ENCODE results near the gene NHERF1. TPM values are rescaled to one million over a fixed set of nuclear protein-coding genes. Genes with fewer than 3 reads are reported as not detected.

NHERF1 gene
- total and polyA plus RNA-seq, 2 of the 4 experiments (the other 2 are of a cell fraction): 3.8 to 11.8 TPM

DNA sequence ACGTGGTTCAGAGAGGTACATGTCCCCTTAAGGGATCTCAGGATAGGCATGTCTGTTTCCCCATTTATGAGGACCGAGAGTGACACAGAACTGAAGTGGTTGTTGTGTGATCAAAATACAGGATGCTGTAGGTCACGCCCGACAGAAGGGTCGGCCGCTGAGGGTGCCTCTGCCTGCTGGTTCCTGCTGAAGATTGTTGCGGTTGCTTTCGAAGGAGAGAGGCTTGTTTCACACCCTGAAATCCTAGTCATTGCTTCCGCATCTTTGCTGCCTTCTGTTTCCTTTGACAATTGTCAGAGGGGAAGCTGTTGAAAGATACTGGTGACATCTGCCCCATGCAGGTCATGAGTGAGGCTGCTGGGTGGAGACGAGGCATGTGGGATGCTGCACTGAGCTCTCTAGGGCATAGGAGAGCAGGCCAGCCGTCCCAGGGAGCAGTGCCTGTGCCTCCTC lies 31.5 kb downstream of the NHERF1 start:
- H2AFZ ChIP-seq (replicated peaks; ENCODE audit: low read length, poor library complexity): no peak overlapping the region
- H3K4ac ChIP-seq (ENCODE audit: low read depth, low read length): no peak overlapping the region
- peaks cover 11% of the 10 kb centered on the region for H3K36me3 ChIP-seq (ENCODE audit: control insufficient read depth, insufficient read depth, low read length)
- 0 out of 2 replicates have a peak, but pooled peaks cover 6% of the 10 kb centered on the region for H4K20me1 ChIP-seq (ENCODE audit: insufficient read depth, low read length)
- H3K18ac ChIP-seq (ENCODE audit: low read depth, low read length): no peak overlapping the region
- H2BK20ac ChIP-seq (ENCODE audit: low read depth, low read length): no peak overlapping the region
- H3K14ac ChIP-seq (replicated peaks; ENCODE audit: low read depth, low read length): no peak overlapping the region
- ATAC-seq (ENCODE audit: low read depth): no peak
- H3K9me3 ChIP-seq (ENCODE audit: control insufficient read depth, insufficient read depth, low read length): no peaks in the 10 kb centered on the region
- H4K91ac ChIP-seq (ENCODE audit: insufficient read depth, low read depth, low read length): no peak overlapping the region
- H2BK5ac ChIP-seq (ENCODE audit: low read depth, low read length, poor library complexity, severe bottlenecking): no peak overlapping the region
- no peak overlapping the region for H4K5ac ChIP-seq (ENCODE audit: low read depth, low read length)
- H3K4me1 ChIP-seq (ENCODE audit: control insufficient read depth, insufficient read depth, low read length): peaks cover 6% of the 10 kb centered on the region; the same call in 1 of the 2 replicates
- no peak overlapping the region for H3K4me3 ChIP-seq (ENCODE audit: insufficient read depth, low read depth, low read length)
- DNase-seq: no peak
- H3K27ac ChIP-seq (ENCODE audit: insufficient read depth, low read length): no peak overlapping the region
- no peaks in the 10 kb centered on the region; the same call in 1 of the 2 replicates for H3K9me1 ChIP-seq (ENCODE audit: insufficient read depth, low read length)
- no peak overlapping the region for H2AK9ac ChIP-seq (replicated peaks; ENCODE audit: low read depth, low read length, poor library complexity)
- H4K8ac ChIP-seq (ENCODE audit: low read depth in 2 of 2, low read length in 2 of 2): no peak overlapping the region
- intact Hi-C loops (cut with micrococcal nuclease) (no loop called here), in situ Hi-C loops (cut with MboI; ENCODE audit: low sequenced_read_pairs) (no loop called here), dilution Hi-C loops (cut with HindIII; ENCODE audit: low sequenced_read_pairs, unreplicated experiment) (no loop called here)
- H2AK5ac ChIP-seq (ENCODE audit: low read depth, low read length): no peak overlapping the region
- CTCF ChIA-PET: interaction anchor here (1.4 kb wide), 1 partner anchor 12 kb away, joined by 8 read pairs; no protein-coding TSS in a partner anchor
- H3K9ac ChIP-seq (ENCODE audit: low read depth, low read length): no peak overlapping the region
- POLR2A ChIA-PET (ENCODE audit: unreplicated experiment): no interaction called here
- H3K27me3 ChIP-seq (ENCODE audit: control insufficient read depth, insufficient read depth, low read length): no peaks in the 10 kb centered on the region
- 100% methylated on average over 1 of the region's 11 CpGs; no CpG with 5 or more reads in 1 of the 2 experiments for WGBS, 2 experiments (ENCODE audit: extremely low coverage in 2 of 2, insufficient read length in 1 of 2)
- no peak overlapping the region for H2BK120ac ChIP-seq (ENCODE audit: low read depth, low read length)
- TF ChIP-seq FOS (IDR thresholded peaks at IDR 0.05; ENCODE audit: low read depth, low read length) (no peak), MXI1 (IDR thresholded peaks at IDR 0.05; ENCODE audit: borderline replicate concordance, low read depth, low read length) (no peak), MAZ (IDR thresholded peaks at IDR 0.05; ENCODE audit: borderline replicate concordance, low read depth, low read length) (no peak), CEBPB (IDR thresholded peaks at IDR 0.05; ENCODE audit: low read depth, low read length) (no peak), RAD21 (IDR thresholded peaks at IDR 0.05; ENCODE audit: low read length) (no peak), RFX5 (IDR thresholded peaks at IDR 0.05; ENCODE audit: low read depth, low read length) (no peak), MAFK (IDR thresholded peaks at IDR 0.05; ENCODE audit: low read depth, low read length) (no peak)
- TF ChIP-seq, protein P1, sequence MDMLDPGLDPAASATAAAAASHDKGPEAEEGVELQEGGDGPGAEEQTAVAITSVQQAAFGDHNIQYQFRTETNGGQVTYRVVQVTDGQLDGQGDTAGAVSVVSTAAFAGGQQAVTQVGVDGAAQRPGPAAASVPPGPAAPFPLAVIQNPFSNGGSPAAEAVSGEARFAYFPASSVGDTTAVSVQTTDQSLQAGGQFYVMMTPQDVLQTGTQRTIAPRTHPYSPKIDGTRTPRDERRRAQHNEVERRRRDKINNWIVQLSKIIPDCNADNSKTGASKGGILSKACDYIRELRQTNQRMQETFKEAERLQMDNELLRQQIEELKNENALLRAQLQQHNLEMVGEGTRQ (IDR thresholded peaks at IDR 0.05; ENCODE audit: low read depth, low read length): no peak
- H3K56ac ChIP-seq (ENCODE audit: extremely low read depth, insufficient read depth, low read length): no peak overlapping the region
- peaks cover 24 to 53% of the 10 kb centered on the region in 2 experiments for H3K79me1 ChIP-seq (ENCODE audit: low read depth in 1 of 2, low read length in 2 of 2)
- no peak overlapping the region for H3K23ac ChIP-seq (ENCODE audit: low read depth, low read length)
- no peak overlapping the region for H3K4me2 ChIP-seq (ENCODE audit: low read depth, low read length)
- no TSS peak for BruUV-seq (replicated peaks)
- H2BK15ac ChIP-seq (ENCODE audit: low read depth, low read length): no peak overlapping the region
